GM21619 (cell line): Measurements from ENCODE around the gene MALRD1.
"Not testable (repeated sequence)": the region's sequence is repeated elsewhere in the genome, so short reads cannot be mapped to it uniquely, and the experiment has no call there.

ENCODE experiments used
- ATAC-seq: cut with Tn5 transposase; IDR thresholded peaks from one replicate; pipeline ENCODE4 v1.9.1; 2021; ENCODE audit not compliant: unreplicated experiment

MALRD1 gene

GRCh38 chr10:19483421-19483820, 434.8 kb downstream of the MALRD1 start:
- ATAC-seq: no peak

GRCh38 chr10:19488592-19489280, 440.1 kb downstream of the MALRD1 start:
- ATAC-seq: no peak

GRCh38 chr10:19491166-19491565, 442.6 kb downstream of the MALRD1 start:
- no peak for ATAC-seq

- no peak for ATAC-seq
Measured at GRCh38 chr10:19493917-19494316, 445.3 kb downstream of the MALRD1 start.

- no peak for ATAC-seq
Measured at GRCh38 chr10:19497026-19497425, 448.4 kb downstream of the MALRD1 start.

GRCh38 chr10:19498393-19499290, 450.0 kb downstream of the MALRD1 start:
- no peak for ATAC-seq

GRCh38 chr10:19499291-19499770, 450.7 kb downstream of the MALRD1 start:
- ATAC-seq: no peak

GRCh38 chr10:19500959-19501358, 452.4 kb downstream of the MALRD1 start:
- ATAC-seq: no peak

- no peak for ATAC-seq
Measured at GRCh38 chr10:19505320-19506312, 457.0 kb downstream of the MALRD1 start.

- ATAC-seq: not testable (repeated sequence)
Measured at GRCh38 chr10:19510005-19510732, 461.6 kb downstream of the MALRD1 start.

GRCh38 chr10:19518109-19518508, 469.5 kb downstream of the MALRD1 start:
- no peak for ATAC-seq

- no peak for ATAC-seq
Measured at GRCh38 chr10:19518632-19519031, 470.0 kb downstream of the MALRD1 start.

- ATAC-seq: no peak
Measured at GRCh38 chr10:19531324-19531723, 482.7 kb downstream of the MALRD1 start.

GRCh38 chr10:19532411-19532810, 483.8 kb downstream of the MALRD1 start:
- no peak for ATAC-seq

GRCh38 chr10:19541299-19541698, 492.7 kb downstream of the MALRD1 start:
- ATAC-seq: no peak

- ATAC-seq: no peak
Measured at GRCh38 chr10:19546224-19546623, 497.6 kb downstream of the MALRD1 start.

GRCh38 chr10:19549503-19549902, 500.9 kb downstream of the MALRD1 start:
- no peak for ATAC-seq

- ATAC-seq: no peak
Measured at GRCh38 chr10:19556666-19557065, 508.1 kb downstream of the MALRD1 start.

GRCh38 chr10:19561181-19561580, 512.6 kb downstream of the MALRD1 start:
- no peak for ATAC-seq
